Stimulated activated CD8-positive, alpha-beta memory T cell treated with anti-CD3 and anti-CD28 coated beads, Interleukin-15, amount 100 ng/mL, for 1 hour (primary cell): Measurements from ENCODE around the gene OR10H2.
"Not testable (repeated sequence)": the region's sequence is repeated elsewhere in the genome, so short reads cannot be mapped to it uniquely, and the experiment has no call there.

Experiments
- DNase-seq: peaks from one replicate; pipeline ENCODE4 v3.0.0-alpha.2; 2020; ENCODE audit warnings: low read depth

Gene OR10H2, protein sequence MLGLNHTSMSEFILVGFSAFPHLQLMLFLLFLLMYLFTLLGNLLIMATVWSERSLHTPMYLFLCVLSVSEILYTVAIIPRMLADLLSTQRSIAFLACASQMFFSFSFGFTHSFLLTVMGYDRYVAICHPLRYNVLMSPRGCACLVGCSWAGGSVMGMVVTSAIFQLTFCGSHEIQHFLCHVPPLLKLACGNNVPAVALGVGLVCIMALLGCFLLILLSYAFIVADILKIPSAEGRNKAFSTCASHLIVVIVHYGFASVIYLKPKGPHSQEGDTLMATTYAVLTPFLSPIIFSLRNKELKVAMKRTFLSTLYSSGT

DNA sequence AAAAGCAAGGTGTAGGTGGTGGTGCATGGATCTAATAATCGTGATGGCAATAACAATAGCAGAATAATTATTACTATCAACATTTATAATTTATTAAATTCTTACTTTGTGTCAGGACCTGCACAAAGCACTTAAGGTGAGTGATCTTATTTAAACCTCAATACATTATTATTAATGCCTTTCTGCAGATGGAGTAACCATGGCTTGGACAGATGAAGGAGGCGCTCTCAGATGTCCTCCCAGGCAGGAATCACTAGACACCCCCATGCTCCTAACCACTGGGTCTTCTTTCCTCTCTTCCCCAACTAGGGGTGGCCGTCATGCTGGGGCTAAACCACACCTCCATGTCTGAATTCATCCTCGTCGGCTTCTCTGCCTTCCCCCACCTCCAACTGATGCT is at the start of gene OR10H2:
Gene OR10H2 (plus strand): TSS at position 301 of the 400 bp plus-strand sequence. CDS start 20 bp downstream, at position 321.
- DNase-seq: no peak

DNA sequence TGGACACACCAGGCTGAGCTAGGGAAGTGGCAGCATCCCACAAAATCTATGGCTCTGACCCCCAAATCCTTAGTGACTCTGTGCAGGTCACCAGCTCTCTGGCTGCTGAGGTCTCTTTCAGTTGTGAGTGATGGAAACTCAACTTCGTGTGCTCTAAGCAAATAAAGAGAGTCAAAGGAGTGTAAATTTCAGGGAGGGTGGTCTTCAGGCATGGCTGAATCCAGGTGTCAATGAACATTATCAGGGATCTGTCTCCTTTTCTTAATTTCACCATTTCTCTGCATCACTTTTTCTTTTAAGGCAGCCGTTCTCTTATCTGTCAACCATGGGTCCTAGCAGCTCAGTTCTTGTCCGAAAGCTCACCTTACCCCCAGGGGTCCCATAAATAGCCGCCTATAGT is 48.7 kb upstream of the OR10H2 start:
- DNase-seq: no peak

DNA sequence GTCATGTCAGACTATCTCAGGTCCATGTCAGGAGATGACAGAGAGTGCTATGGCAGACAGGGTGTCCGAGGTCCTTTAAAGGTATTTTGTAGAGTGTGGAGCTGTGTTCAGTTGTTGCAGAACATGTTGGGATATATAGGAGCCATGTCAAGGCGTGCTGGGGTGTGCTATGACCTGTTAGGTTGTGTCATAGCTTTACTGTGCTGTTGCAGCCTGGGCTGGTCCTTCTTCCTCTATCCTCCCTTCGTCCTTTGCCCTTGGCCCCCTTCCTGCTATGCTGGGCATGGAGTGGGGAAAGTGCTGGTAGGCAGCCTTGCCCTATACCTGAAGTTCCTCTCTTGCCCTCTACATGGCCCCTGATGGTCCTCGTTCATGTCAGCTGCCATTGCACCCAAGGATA is 48.0 kb upstream of the OR10H2 start:
- DNase-seq: not testable (repeated sequence)

DNA sequence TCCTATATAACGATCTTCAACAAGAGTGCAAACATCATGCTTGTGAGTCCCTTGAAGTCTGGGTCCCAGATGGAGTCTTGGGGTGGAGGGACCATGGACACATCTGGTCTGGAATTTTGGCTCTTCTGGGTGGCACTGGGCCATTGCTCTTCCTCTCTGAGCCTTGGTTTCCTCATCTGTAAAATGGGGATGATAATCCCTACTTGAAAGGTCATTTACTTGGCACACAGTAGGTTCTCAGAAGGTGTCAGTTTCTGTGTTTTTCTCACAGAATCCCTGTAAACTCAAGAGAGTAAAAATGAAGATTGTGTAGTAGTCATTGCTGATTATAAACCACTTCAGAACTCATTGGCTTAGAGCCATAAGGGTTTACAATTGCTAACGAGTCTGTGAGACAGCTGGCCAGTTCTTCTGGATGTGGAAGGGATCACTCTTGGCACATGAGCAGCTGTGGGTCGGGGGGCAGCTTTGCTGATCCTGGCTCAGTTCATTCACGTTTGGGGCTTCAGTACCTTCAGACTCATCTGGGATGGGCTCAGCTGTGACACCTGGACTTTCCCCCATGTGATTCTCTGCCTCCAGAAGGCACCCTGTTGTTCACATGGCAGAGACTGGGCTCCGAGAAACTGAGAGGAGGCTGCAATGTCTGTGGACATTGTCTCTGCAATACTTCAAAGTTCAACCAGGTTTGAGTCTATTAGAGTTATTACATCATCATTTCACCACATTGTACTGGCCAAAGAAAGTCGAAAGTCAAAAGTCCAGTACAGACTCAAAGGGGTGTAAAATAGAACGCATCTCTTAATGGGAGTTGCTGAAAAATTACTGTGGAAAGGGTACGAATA is 47.1 kb upstream of the OR10H2 start:
- DNase-seq: no peak

DNA sequence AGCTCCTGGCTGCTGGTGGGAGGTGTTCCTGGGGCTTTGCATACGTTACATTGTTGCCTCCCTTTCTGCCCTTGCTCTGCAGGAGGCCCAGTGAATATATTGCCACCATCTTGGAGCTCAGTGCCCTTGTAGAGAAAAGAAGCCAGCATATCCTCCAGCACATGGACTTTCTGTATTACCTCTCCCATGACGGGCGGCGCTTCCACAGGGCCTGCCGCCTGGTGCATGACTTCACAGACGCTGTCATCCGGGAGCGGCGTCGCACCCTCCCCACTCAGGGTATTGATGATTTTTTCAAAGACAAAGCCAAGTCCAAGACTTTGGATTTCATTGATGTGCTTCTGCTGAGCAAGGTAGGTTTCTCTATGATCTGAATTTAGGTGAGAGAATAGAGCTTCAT is 44.4 kb upstream of the OR10H2 start:
- DNase-seq: no peak

DNA sequence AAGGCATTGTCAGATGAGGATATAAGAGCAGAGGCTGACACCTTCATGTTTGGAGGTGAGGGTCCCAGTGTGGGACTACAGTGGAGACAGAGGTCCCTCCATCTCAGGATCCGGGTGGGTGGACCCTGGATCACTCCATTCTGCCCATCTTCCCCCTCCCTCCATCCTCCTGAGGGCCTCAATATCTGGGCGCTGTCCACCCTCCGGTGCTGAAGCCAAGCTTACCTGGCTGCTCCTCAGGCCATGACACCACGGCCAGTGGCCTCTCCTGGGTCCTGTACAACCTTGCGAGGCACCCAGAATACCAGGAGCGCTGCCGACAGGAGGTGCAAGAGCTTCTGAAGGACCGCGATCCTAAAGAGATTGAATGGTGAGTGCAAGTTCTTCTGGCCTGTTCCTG is 43.0 kb upstream of the OR10H2 start:
- DNase-seq: no peak

DNA sequence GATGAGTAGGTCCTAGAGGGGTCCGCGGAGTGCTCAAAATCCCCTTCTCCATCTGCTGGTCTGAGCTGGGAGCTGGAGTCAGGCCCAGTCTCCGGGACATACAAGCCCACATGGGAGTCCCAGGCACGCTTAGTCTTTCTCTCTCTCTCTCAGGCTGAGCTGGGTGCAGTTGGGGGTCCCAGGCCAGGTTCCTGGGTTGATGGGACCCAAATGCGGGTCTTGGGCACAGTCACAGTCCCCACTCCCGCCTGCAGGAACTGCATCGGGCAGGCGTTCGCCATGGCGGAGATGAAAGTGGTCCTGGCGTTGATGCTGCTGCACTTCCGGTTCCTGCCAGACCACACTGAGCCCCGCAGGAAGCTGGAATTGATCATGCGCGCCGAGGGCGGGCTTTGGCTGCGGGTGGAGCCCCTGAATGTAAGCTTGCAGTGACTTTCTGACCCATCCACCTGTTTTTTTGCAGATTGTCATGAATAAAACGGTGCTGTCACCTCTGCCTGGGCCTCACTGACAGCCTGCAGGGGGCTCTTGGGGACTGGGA is 31.1 kb upstream of the OR10H2 start:
- no peak for DNase-seq

DNA sequence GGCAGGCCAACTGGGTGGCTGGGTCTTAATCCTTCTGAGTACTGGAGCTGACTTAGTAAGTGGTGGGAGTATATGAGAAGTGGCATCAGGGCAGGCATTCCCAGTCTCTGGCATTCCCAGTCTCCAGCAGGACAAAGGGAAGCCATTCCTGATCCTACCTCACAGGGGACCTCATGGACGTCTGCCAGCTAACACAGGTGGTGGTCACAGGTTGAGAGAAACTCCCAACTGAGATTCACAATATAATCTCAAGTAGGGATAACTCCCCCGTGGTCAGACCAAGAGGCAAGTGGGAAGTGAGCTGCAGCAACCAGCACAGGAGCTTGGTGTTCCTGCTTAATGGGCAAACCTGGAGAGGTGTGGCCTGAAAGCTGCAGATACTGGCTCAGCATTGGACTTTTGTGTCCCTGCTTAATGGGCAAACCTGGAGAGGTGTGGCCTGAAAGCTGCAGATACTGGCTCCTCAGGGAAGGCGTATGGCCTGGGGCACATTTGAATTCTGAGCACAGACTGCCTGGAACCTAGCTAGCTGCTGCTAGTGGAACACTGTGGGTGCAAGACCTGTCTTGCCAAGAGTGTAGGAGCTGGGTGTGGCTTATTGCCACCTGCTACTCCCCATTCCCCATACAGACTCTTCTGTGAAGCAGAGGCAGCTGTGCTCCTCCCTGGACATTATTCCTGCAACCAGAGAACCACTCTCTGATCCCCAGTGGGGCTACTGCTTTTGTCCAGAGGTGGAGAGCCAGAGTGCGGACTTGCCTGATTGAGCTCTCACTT is 25.9 kb upstream of the OR10H2 start:
- DNase-seq: no peak

DNA sequence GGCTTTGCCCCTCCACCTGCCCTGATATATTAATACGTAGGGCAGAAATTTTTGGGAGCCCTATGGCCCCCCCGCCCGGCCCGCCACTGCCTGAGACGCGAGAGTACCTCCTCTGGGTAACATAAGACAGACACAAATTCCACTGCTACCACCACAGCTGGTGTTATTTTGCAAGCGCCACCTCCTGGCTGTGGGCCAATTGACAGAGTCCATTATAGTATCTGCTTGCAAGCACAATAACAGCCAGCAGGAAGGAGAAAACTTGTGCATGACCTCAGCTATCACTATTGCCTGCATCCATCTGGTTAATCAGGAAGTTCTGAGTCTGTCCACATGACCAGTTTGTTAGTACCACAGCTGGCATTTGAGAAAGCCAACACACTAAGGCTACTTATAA is 25.3 kb upstream of the OR10H2 start:
- no peak for DNase-seq

DNA sequence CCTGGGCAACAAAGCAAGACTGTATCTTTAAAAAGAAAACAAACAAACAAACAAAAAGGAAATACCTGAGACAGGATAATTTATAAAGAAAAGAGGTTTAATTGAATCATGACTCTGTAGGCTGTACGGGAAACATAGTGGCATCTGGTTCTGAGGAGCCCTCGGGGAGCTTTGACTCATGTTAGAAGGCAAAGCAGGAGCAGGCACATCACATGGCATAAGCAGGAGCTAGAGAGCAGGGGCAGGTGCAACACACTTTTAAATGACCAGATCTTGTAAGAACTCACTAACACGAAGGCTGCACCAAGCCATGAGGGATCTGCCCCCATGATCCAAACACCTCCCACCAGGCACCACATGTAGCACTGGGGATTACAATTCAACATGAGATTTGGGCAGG is 13.2 kb upstream of the OR10H2 start:
- no peak for DNase-seq

DNA sequence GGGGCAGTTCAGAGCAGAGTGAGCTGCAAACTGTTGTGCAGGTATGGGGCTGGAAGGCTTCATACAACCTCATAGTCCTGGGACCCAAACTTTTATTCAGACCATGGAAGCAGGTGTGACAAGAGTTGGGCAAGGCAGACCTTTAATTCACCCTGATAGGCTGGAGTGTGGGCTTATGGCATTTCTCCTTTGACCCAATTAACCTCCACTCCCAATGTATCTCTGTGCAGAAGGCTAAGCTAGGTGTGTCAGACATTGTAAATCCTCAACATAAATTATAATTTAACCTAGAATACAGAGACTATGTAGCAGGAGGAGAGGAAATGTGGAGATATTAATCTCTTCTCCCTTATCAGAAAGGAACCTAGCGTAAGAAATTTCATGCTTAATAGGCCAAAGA is 12.2 kb upstream of the OR10H2 start:
- no peak for DNase-seq

DNA sequence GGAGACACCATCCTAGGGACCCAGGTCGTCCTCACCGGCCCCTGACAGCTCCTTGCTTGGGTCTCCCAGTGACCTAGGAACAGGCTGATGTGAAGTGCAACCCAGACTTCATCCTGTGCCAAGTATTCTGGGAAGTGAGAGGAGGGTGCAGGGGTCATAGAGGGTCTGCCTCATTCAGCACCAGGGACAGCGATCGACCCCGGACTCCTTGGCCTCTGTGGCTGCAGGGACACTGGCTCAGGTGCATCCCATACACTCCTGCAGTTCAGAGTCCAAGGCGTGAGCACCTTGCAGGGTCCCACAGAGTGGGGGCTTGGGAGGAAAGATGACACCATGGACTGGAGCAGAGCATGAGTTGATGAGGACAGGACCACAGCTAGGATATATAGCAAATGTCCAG is 10.0 kb upstream of the OR10H2 start:
- DNase-seq: no peak

DNA sequence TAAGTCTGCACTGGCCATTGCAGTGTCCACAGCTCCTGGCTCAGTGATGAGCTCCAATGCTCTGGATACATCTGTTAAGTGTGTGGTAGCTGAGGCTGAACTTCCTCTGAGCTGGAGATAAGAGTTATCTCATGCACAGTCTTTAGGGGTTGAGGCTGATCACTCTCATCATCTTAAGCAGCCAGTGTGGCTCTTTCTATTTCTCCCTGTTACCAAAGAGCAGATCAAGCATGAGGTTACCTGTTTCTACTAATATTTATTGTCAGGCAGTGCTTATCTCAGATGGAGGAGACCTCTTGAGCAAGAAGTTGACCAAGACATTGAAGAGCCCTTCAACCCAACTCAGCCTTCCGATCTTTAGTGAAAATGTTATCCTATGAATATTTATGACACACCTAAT is 6.6 kb upstream of the OR10H2 start:
- DNase-seq: no peak

DNA sequence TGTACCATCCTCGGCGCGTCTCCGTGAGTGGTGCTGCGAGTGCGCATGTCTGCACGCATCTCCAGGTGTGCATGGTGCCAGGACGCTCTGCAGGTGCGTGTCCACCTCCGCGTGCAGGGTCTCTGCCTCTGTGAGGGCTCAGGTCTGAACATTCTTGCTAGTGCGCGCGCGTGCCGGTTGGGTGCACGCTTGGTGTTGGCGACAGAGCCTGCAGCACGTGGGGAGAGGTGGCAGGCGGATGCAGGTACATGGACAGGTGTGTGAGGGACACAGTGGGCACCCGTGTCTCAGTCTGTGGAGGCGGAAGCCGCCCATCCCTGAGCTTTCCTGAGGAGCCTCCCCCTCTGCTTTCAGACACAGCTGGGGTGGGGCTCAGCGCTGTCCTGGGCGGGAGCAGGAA is 4.9 kb upstream of the OR10H2 start:
- no peak for DNase-seq

DNA sequence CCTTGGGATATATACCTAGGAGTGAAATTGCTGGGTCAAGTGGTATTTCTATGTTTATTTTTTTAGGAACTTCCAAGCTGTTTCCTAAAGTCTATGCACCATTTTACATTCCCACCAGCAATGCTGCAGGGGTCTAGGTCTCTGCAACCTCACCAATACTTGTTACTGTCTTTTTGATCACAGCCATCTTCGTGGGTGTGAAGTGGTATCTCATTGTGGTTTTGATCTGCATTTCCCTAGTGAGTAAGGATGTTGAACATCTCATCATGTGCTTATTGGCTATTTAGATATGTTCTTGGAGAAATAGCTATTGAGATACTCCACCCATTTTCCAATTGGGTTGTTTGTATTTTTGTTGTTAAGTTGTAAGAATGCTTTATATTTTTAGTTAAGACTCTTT is 2.7 kb downstream of the OR10H2 start:
- DNase-seq: no peak

DNA sequence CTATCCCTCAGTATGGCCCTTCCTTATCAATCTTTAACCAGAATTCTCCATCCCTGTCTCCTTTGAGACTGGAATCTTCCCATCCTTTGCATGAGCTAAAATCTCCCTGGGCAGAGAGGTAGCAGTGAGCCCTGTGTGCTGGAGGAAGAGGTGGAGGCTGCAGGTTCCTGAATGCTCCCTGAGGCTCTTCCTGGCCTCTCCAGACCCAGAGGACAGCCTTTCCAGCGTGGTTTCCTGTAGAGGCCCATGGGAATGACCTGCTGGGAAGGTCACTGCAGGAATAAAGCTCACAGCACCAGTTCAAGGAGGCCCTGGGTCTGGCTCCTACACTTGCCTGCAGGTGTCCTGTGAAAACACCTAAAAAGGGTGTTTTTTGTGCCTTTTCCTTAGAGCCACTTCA is 4.6 kb downstream of the OR10H2 start:
- DNase-seq: no peak

DNA sequence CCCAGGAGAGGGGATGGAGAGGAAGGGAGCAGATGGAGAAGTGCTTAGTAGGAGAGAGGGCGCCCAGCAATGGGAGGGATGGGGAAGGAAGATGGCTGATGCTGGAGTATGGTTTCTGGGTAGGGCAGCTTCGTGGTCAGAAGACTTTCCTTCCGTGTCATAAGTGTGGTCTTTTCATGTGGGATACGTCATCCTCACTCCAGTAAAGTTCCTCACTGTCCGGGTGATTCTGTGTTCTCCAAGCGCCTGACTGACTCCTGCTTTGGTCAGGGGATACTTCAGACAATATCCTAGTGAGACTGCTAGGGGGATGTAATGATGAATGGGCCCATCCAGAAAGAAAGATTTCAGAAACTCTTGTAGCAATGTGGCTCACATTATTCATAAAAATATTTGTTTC is 6.1 kb downstream of the OR10H2 start:
- DNase-seq: no peak

DNA sequence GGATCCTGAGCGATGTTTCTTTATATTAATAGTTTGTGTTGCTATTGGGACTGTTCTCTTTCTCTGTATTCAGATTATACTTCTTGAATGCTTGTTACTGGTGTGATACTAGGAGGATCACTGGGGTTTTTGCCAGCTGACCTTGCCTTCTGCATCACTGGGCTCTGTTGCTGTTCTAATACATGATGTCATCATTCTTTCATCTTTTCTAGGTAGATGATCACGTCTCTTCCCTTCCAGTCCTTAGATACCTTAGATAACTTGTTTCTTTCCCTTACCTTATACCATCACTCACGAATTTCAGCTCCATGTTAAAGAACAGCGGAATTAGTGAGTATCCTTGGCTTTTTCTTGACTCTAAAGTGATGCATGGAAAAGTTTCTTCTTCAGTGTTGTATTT is 9.9 kb downstream of the OR10H2 start, which contains the start of gene OR10H3:
Gene OR10H3 (plus strand): TSS at position 264 of the 400 bp plus-strand sequence. CDS start 3,408 bp downstream, outside the sequence.
- no peak for DNase-seq

DNA sequence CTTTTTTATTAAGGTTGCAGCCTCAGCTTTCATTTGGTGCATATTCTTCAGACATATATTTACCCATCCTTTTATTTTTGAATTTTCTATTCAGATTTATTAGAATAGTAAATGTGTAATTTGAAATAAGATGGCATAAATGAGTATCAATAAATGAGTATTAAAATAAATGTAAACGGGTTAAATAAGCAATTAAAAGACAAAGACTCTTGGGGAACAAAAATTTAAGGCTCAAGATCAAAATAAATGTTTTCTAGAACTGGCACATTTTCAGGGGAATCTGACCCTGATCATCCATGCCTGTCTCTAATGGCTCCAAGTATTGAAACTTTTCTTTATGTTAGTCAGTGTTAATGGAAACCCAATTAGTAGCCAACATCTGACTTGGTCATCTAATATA is 13.0 kb downstream of the OR10H2 start:
- no peak for DNase-seq

DNA sequence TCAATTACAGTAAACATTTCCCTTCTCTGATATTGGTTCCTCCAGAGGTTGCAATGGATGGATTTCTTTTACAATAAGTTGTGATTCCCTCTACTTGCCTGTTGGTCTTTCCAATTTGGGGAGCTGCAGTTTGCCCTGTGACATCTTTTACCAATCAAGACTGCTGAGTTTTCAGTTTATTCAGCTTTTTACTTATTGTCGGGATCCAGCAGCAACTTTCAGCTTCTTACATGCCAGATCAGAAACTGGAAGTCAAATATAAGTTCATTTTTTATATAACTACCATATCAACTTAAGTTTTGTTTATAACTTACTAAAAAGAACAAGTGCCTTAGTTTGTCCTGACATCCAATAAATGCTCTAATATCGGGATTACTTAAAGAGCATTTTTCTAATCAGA is 20.4 kb downstream of the OR10H2 start:
- DNase-seq: no peak

DNA sequence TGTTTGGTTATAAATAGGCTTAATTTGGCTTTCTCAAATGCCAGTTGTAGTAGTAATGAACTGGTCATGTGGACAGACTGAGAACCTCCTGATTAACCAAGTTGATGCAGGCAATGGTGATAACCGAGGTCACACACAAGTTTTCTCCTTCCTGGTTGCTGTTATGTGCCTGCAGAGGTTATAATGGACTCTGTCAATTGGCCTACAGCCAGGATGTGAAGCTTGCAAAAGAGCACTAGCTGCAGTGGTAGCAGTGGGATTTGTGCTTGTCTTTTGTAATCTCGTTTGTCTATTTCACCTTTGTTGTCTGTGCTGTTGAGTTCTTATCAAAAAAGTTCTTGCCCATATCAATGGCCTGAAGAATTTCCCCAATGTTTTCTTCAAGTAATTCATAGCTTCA is 30.6 kb downstream of the OR10H2 start:
- no peak for DNase-seq

DNA sequence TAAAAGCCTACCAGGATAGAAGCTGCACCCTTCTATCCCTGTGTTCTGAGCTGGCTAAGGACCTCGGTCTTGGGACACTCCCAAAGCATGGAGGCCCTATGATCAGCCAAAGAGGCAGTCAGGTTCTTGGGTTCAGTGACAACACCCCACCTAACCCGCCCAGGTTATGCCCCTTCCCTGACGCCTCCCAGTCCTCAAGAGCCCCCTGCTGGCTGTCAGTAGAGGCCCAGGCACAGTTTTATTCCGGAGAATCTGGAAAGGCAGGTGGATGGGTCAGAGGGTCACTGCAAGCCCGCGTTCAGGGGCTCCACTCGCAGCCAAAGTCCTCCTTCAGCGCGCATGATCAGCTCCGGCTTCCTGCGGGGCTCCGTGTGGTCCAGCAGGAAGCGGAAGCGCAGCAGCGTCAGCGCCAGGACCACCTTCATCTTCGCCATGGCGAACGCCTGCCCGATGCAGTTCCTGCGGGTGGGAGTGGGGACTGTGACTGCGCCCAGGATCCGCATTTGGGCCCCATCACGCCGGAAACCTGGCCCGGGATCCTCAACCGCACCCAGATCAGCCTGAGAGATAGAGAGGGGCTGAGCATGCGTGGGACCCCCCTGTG is 32.2 kb downstream of the OR10H2 start:
- no peak for DNase-seq
